Fibroblast of villous mesenchyme (primary cell): ENCODE results near the gene ELFN1. TPM values are rescaled to one million over a fixed set of nuclear protein-coding genes. Genes with fewer than 3 reads are reported as not detected.

Experiments used
- DNase-seq: peaks from one replicate; pipeline ENCODE4 v3.0.0-alpha.2; 2010; ENCODE audit warnings: low read depth
- H3K4me3 ChIP-seq: 2 replicates; pipeline ENCODE4 v1.5.1; 2011; ENCODE audit warnings: low read depth, mild to moderate bottlenecking, low read length
- total RNA-seq: library from RNA; depleted of rRNA; stranded (reverse); fragments of >200 nt; gene quantifications from 2 replicates; pipeline ENCODE4 v1.2.3, GENCODE V29; 2012
- TF ChIP-seq, protein P1 (sequence below): IDR thresholded peaks from 2 replicates; pipeline ENCODE4 v1.5.1; 2012; ENCODE audit warnings: low read depth, mild to moderate bottlenecking, low read length; ENCODE audit not compliant: insufficient read depth

Gene ELFN1
- total RNA-seq, 1 donor: 0.86 TPM

DNA sequence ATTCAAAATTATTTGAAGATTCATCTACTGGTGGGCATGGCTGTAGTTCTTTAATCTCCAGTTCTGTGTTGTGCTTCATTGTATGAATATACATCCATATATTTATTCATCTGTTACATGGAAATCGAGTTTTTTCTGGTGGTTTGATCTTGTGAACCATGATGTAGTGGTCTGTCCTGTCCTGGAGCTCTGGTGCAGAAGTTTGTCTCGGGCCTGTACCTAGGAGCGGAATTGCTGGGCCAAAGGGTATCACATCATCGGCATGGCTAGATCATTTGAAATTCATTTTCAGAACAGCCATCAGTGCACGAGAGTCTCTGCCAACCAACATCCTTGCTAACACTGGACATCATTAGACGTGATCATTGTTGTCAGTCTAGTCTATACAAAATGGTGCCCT lies 107.0 kb downstream of the ELFN1 start:
- no peak for DNase-seq
- no peak overlapping the region for H3K4me3 ChIP-seq
- TF ChIP-seq, protein P1, sequence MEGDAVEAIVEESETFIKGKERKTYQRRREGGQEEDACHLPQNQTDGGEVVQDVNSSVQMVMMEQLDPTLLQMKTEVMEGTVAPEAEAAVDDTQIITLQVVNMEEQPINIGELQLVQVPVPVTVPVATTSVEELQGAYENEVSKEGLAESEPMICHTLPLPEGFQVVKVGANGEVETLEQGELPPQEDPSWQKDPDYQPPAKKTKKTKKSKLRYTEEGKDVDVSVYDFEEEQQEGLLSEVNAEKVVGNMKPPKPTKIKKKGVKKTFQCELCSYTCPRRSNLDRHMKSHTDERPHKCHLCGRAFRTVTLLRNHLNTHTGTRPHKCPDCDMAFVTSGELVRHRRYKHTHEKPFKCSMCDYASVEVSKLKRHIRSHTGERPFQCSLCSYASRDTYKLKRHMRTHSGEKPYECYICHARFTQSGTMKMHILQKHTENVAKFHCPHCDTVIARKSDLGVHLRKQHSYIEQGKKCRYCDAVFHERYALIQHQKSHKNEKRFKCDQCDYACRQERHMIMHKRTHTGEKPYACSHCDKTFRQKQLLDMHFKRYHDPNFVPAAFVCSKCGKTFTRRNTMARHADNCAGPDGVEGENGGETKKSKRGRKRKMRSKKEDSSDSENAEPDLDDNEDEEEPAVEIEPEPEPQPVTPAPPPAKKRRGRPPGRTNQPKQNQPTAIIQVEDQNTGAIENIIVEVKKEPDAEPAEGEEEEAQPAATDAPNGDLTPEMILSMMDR: no peak

DNA sequence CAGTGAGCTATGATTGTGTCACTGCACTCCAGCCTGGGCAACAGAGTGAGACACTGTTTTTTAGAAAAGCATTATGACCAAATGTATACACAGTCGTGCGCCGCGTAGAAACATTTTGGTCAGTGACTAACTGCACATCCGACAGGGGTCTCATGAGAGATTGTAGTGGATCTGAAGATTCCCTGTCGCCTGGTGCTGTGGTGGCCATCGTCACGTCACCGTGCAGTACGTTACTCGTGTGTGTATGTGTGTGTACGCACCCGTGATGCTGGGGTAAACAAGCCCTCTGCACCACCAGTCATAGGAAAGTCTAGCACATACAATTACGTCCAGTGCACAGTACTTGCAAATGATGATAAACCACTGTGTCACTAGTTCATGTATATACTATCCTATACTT lies 109.4 kb downstream of the ELFN1 start:
- TF ChIP-seq, protein P1: no peak
- H3K4me3 ChIP-seq: no peak overlapping the region
- DNase-seq: no peak

DNA sequence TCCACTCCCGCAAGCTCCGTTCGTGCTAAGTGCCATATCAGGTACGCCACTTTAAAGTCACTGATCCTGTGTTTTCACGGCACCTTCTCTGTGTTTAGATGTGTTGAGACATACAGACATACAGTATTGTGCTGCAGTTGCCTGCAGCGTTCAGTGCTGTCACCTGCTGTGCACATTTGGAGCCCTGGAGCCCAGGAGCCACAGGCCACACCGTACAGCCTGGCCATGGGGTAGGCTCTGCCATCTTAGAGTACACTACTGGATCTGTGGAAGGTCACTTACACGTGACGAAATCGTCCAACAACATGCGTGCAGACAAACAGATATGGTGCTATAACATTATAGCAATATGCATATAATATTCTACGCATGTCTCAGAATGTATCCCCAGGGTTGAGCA lies 111.3 kb downstream of the ELFN1 start:
- DNase-seq: no peak
- no peak overlapping the region for H3K4me3 ChIP-seq
- TF ChIP-seq, protein P1: no peak

DNA sequence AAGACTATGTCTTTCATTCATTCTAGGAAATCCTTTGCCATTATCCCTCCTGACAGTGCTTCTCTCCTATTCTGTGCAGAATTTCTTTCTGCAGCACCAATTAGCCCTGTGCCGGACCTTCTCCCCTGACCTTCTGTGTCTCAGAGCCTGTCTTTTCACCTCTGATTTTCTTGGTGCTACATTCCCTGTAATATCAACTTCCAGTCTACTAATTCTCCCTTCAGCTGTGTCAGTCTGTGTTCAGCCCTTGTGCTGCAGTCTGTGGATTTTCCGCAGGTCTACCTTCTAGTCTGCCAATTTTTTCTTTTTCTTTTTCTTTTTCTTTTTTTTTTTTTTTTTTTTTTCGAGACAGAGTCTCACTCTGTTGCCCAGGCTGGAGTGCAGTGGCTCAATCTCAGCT lies 115.8 kb downstream of the ELFN1 start:
- DNase-seq: no peak
- TF ChIP-seq, protein P1: no peak
- H3K4me3 ChIP-seq: no peak overlapping the region

DNA sequence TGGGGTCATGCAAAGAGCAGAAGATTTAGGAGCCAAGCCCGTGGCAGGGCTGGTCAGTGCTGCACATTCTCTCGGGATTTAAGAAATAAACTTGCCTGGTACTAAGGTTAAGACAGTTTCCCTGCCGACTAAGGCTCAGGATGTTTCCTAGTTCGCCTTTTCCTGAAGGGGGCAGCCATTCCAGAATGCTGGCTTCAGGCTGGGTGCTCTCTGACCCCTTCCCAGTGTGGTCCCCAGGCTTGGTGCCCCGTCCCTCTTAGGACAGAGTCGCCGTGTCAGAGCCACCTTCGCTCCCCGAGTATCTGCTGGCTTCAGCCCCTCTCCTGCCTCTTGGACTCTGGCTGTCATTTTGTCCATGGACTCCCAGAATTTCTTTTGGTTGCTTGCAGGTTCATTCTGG lies 117.2 kb downstream of the ELFN1 start:
- TF ChIP-seq, protein P1: no peak
- H3K4me3 ChIP-seq: no peak overlapping the region
- DNase-seq: no peak

DNA sequence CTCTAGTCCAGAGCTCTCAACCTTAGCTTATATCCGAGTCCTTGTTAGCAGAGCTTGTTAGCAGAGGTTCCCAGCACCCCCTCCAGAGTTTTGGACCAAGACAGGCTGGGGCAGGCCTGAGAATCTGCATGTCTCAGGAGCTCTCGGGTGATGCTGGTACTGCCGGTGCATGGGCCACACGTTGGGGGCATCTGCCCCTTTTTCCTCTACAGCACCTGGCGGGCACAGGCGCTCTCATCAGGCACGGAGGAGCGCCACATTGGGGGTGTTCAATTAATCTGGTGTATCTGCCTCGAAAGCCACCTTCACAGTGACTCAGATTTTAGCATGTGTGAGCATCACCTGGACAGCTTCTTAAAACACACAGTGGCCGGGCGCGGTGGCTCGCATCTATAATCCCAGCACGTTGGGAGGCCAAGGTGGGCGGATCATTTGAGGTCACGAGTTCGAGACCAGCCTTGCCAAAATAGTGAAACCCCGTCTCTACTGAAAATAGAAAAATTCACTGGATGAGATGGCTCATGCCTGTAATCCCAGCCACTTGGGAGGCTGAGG lies 117.7 kb downstream of the ELFN1 start:
- no peak for DNase-seq
- TF ChIP-seq, protein P1: no peak
- H3K4me3 ChIP-seq: no peak overlapping the region

DNA sequence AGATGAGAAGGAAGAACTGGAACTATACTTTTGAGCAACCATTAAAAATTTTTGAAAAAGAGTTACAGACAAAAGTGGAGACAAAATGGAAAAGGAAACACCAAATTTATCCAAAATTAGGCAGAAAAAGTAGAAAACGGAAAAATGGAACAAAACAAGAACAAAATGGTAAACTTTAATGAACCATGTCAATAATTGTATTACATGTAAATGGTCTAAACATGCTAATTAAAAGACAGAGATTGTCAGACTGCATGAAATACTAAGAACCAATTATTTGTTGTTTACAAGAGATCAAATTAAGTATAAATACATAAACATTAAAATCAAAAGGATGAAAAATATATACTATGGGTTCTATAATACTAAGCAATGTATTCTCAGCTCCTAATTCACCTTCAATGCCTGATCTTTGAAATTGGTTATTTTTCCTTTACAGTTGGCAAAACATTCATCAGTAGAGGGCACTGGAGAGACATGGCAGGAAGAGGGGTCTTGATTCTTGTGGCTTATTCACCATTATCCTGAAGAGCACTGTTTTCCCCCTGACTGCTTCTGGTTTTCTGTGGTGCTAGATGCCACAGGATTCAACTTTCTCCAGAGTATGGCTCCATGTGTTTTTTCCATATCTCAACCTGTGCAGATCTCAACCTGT lies 124.9 kb downstream of the ELFN1 start:
- TF ChIP-seq, protein P1: peak; percentile 38
- no peak overlapping the region for H3K4me3 ChIP-seq
- DNase-seq: no peak
